Adrenal gland (tissue), 5 donors: Measurements from ENCODE around the gene LAMB4.

ENCODE experiments used
- CTCF ChIP-seq, 6 experiments: fragments of 450-650 bp in 4 of 6; fragments of 200-600 bp in 2 of 6; sonication (generic) in 1 of 6; IDR thresholded peaks; 1 replicate in 5 of 6; 2 replicates in 1 of 6; pipeline versions ENCODE4 v1.5.1 to v1.8.0; 2016 to 2021; ENCODE audit warnings: antibody characterized with exemption in 6 of 6, mild to moderate bottlenecking in 2 of 6, moderate library complexity in 1 of 6
- POLR2A ChIP-seq, 2 donors: fragments of 450-650 bp; IDR thresholded peaks; one replicate each; pipeline ENCODE4 v1.6.1; 2017; ENCODE audit warnings: antibody characterized with exemption in 2 of 2, mild to moderate bottlenecking in 2 of 2, moderate library complexity in 1 of 2
- donor health status: DM: no; HTN: no; CAD: no.

- no peak for TF ChIP-seq CTCF (IDR thresholded peaks at IDR 0.05)
- no peak for TF ChIP-seq POLR2A (IDR thresholded peaks at IDR 0.05)
Measured at GRCh38 chr7:107981466-107981865, 148.7 kb downstream of the LAMB4 start.
